ENCODE results near the gene LHX3.
"Not testable (repeated sequence)": the region's sequence is repeated elsewhere in the genome, so short reads cannot be mapped to it uniquely, and the experiment has no call there.

LHX3 gene

GRCh38 chr9:136242248-136242647, 37.3 kb upstream of the LHX3 start:
- DNase-seq (ENCODE audit: low read depth, low spot score), result no peak

- no peak for DNase-seq (ENCODE audit: low read depth, low spot score)
Measured at GRCh38 chr9:136241542-136241941, 36.6 kb upstream of the LHX3 start.

GRCh38 chr9:136240941-136241340, 36.0 kb upstream of the LHX3 start:
- no peak for DNase-seq (ENCODE audit: low read depth, low spot score)

- no peak for DNase-seq (ENCODE audit: low read depth, low spot score)
Measured at GRCh38 chr9:136239983-136240330, 35.0 kb upstream of the LHX3 start.

- no peak for DNase-seq (ENCODE audit: low read depth, low spot score)
Measured at GRCh38 chr9:136239135-136239982, 34.4 kb upstream of the LHX3 start.

GRCh38 chr9:136238342-136238732, 33.4 kb upstream of the LHX3 start:
- DNase-seq (ENCODE audit: low read depth, low spot score), result no peak

GRCh38 chr9:136237486-136238341, 32.8 kb upstream of the LHX3 start:
- DNase-seq (ENCODE audit: low read depth, low spot score), result no peak

GRCh38 chr9:136236471-136237410, 31.8 kb upstream of the LHX3 start:
- DNase-seq (ENCODE audit: low read depth, low spot score), result not testable (repeated sequence)

- no peak for DNase-seq (ENCODE audit: low read depth, low spot score)
Measured at GRCh38 chr9:136235709-136236455, 31.0 kb upstream of the LHX3 start.

GRCh38 chr9:136235171-136235570, 30.2 kb upstream of the LHX3 start:
- DNase-seq (ENCODE audit: low read depth, low spot score), result no peak

- DNase-seq (ENCODE audit: low read depth, low spot score), result no peak
Measured at GRCh38 chr9:136234597-136234996, 29.7 kb upstream of the LHX3 start.

GRCh38 chr9:136233868-136234267, 28.9 kb upstream of the LHX3 start:
- DNase-seq (ENCODE audit: low read depth, low spot score), result no peak

- no peak for DNase-seq (ENCODE audit: low read depth, low spot score)
Measured at GRCh38 chr9:136233411-136233810, 28.5 kb upstream of the LHX3 start.

- DNase-seq (ENCODE audit: low read depth, low spot score), result no peak
Measured at GRCh38 chr9:136232969-136233368, 28.0 kb upstream of the LHX3 start.

- no peak for DNase-seq (ENCODE audit: low read depth, low spot score)
Measured at GRCh38 chr9:136231478-136232297, 26.8 kb upstream of the LHX3 start.

GRCh38 chr9:136230773-136231172, 25.8 kb upstream of the LHX3 start:
- no peak for DNase-seq (ENCODE audit: low read depth, low spot score)

- DNase-seq (ENCODE audit: low read depth, low spot score), result no peak
Measured at GRCh38 chr9:136230365-136230764, 25.4 kb upstream of the LHX3 start.

GRCh38 chr9:136229096-136230065, 24.5 kb upstream of the LHX3 start:
- DNase-seq (ENCODE audit: low read depth, low spot score), result no peak

All from iPS DF 19.7 (cell line).